ENCODE data around the gene ZAR1L. TPM values are rescaled to one million over a fixed set of nuclear protein-coding genes. Genes with fewer than 3 reads are reported as not detected.
"Not testable (repeated sequence)": the region's sequence is repeated elsewhere in the genome, so short reads cannot be mapped to it uniquely, and the experiment has no call there.

Gene ZAR1L, protein sequence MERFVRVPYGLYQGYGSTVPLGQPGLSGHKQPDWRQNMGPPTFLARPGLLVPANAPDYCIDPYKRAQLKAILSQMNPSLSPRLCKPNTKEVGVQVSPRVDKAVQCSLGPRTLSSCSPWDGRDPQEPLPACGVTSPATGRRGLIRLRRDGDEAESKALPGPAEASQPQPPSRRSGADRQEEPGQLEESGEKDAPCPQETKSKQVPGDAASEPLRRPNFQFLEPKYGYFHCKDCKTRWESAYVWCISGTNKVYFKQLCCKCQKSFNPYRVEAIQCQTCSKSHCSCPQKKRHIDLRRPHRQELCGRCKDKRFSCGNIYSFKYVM
- not detected for polyA plus RNA-seq (ENCODE audit: insufficient read length)

- peak; percentile 83 for DNase-seq (ENCODE audit: low read depth)
Measured at GRCh38 chr13:32315238-32316027, at the start of gene ZAR1L, which contains the start of gene BRCA2. Gene ZAR1L, minus strand, starts transcription at chr13:32315363. Its CDS starts 3,438 bp downstream, at chr13:32311925. Gene BRCA2, plus strand, starts transcription at chr13:32315508. Its CDS starts 953 bp downstream, at chr13:32316461.

- DNase-seq (ENCODE audit: low read depth) = no peak
Measured at GRCh38 chr13:32362574-32362973, 47.4 kb upstream of the ZAR1L start.

DNA sequence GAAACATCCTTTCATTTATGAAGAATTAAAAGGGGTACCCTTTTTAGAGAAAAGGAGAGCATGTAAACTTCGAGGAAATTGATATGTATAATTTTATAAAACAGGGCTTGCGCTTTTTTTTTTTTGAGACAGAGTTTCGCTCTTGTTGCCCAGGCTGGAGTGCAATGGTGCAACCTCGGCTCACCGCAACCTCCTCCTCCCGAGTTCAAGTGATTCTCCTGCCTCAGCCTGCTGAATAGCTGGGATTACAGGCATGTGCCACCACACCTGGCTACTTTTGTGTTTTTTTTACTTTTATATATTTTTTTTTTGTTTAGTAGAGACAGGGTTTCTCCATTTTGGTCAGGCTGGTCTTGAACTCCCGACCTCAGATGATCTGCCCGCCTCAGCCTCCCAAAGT, 40.8 kb upstream of the ZAR1L start:
- DNase-seq (ENCODE audit: low read depth) = not testable (repeated sequence)

DNA sequence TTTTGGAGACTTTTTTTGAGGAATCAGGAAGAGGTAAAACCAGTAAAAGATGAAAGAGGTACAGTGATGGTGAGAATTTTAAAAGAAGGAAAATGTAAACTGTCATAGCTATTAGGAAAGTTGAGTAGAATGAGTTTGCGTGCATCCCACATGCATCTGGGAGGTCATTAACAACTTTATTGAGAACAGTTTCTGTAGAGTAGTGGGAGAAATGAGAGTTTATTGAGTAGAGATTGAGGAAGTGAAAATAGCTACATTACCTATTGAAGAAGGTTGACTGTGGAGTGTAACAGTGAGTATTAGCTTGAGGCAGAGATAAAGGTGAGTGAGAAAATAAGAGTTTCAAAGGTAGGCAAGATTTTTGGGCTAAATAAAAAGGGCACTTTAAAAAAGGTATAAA, 38.9 kb upstream of the ZAR1L start:
- DNase-seq (ENCODE audit: low read depth) = no peak

GRCh38 chr13:32350839-32351441, 35.8 kb upstream of the ZAR1L start:
- DNase-seq (ENCODE audit: low read depth) = not testable (repeated sequence)

DNA sequence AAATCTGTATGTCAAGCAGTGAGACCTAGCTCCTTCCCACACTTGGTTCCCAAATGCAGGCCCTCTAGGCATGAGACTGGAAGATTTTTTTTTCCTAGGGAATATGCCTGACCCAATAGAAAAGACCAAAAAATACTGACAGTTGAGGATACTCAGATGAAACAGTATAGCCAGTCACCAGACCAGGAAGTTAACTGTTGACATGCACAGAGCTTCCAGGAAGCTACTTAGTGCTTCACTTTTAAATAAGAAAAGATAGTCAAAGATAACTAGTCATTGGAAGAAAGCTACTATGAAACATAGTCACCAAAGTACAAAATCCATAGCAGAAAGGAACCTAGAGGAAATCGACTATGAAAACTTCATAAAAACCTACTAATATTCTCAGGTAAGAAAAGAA, 32.5 kb upstream of the ZAR1L start:
- no peak for DNase-seq (ENCODE audit: low read depth)

GRCh38 chr13:32340914-32341313, 25.8 kb upstream of the ZAR1L start:
- no peak for DNase-seq (ENCODE audit: low read depth)

DNA sequence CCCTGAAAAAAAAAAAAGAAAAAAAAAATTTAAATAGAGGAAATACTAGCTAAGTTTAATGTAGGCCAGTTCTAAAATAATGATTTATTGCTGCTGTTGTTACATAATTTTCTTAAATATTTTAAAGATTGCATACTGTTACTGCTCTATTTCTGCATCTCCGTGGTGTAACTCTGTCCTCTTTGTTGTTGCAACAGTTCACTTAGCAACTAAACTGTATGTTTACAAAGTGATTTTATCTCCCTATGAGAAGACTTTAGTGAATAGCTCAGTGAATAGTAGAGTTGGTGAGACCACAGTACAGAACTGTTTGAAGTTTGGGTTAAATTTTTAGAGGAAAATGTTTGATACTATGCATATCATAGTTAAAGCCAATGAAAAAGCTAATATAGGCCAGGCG, 19.5 kb upstream of the ZAR1L start:
- DNase-seq (ENCODE audit: low read depth) = no peak

DNA sequence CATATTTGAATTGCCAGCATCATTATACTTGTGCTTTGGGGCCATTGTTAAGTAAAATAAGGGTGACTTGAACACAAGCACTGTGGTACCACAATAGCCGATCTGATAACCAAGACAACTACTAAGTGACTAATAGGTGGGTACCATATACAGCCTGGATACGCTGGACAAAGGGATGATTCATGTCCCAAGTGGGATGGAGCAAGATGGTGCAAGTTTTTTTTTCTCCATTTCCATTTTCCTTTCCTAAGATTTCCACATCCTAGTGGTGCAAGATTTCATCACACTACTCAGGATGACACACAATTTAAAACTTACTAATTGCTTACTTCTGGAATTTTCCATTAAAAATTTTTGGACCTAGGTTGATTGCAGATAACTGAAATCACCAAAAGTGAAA, 15.3 kb upstream of the ZAR1L start:
- DNase-seq (ENCODE audit: low read depth) = no peak

GRCh38 chr13:32323912-32324311, 8.7 kb upstream of the ZAR1L start:
- DNase-seq (ENCODE audit: low read depth) = no peak

GRCh38 chr13:32320528-32320927, 5.4 kb upstream of the ZAR1L start:
- no peak for DNase-seq (ENCODE audit: low read depth)

DNA sequence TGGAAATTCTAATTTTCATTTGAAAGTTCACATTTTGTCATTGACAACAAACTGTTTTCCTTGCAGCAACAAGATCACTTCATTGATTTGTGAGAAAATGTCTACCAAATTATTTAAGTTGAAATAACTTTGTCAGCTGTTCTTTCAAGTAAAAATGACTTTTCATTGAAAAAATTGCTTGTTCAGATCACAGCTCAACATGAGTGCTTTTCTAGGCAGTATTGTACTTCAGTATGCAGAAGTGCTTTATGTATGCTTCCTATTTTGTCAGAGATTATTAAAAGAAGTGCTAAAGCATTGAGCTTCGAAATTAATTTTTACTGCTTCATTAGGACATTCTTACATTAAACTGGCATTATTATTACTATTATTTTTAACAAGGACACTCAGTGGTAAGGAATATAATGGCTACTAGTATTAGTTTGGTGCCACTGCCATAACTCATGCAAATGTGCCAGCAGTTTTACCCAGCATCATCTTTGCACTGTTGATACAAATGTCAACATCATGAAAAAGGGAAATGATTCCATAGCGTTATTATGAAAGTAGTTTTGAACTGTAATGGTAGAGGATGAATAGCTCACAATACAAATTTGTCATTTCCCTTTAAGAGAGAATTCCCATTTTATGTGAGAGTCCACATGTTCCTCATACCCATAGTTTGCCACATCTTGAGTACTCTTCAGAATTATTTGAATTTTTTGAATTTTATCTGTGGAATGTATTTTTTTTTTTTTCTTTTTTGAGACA, 2.7 kb upstream of the ZAR1L start:
- DNase-seq (ENCODE audit: low read depth) = no peak

DNA sequence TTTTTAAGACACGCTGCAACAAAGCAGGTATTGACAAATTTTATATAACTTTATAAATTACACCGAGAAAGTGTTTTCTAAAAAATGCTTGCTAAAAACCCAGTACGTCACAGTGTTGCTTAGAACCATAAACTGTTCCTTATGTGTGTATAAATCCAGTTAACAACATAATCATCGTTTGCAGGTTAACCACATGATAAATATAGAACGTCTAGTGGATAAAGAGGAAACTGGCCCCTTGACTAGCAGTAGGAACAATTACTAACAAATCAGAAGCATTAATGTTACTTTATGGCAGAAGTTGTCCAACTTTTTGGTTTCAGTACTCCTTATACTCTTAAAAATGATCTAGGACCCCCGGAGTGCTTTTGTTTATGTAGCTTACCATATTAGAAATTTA, 1.3 kb upstream of the ZAR1L start:
- DNase-seq (ENCODE audit: low read depth) = no peak

DNA sequence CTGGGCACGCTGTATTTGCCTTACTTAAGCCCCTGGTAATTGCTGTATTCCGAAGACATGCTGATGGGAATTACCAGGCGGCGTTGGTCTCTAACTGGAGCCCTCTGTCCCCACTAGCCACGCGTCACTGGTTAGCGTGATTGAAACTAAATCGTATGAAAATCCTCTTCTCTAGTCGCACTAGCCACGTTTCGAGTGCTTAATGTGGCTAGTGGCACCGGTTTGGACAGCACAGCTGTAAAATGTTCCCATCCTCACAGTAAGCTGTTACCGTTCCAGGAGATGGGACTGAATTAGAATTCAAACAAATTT, 821 bp upstream of the ZAR1L start:
- DNase-seq (ENCODE audit: low read depth) = no peak

DNA sequence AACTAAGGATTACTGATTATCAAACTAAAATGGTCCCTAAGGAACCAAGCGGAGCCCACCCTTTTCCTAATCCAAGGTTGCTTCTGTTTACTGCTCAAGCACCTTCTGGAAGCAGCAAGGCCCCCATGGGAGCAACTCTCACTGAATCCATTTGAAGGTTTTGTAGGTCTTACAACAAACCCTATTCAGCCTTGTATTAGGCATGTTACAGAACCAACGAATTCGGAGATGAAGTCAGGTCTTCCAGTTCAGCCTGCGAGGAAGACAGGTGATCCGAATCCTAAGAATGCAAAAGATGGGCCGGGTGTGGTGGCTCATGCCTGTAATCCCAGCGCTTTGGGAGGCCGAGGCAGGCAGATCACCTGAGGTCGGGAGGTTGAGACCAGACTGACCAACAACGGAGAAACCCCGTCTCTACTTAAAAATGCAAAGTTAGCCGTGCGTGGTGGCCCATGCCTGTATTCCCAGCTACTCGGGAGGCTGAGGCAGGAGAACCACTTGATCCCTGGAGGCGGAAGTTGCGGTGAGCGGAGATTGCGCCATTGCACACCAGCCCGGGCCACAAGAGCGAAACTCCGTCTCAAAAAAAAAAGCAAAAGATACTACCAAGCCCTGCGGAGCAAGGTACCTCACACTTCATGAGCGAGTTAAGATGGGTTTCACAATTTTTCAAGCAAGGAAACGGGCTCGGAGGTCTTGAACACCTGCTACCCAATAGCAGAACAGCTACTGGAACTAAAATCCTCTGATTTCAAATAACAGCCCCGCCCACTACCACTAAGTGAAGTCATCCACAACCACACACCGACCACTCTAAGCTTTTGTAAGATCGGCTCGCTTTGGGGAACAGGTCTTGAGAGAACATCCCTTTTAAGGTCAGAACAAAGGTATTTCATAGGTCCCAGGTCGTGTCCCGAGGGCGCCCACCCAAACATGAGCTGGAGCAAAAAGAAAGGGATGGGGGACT, 609 bp downstream of the ZAR1L start:
- DNase-seq (ENCODE audit: low read depth) = peak; percentile 19

DNA sequence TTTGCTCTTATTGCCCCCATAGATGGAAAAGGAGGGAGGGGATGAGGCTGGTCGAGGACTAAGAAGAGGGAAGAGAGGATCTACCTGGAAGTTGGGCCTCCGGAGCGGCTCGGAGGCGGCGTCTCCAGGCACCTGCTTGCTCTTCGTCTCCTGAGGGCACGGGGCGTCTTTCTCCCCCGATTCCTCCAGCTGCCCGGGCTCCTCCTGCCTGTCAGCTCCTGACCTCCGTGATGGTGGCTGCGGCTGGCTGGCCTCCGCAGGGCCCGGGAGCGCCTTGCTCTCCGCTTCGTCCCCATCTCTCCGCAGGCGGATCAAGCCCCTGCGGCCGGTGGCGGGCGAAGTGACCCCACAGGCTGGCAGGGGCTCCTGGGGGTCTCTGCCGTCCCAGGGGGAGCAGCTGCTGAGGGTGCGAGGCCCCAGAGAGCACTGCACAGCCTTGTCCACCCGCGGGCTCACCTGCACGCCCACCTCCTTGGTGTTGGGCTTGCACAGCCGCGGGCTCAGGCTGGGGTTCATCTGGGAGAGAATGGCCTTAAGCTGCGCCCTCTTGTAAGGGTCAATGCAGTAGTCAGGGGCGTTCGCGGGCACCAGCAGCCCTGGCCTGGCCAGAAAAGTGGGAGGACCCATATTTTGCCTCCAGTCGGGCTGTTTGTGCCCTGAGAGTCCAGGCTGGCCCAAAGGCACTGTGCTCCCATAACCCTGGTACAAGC, 3.8 kb downstream of the ZAR1L start:
- DNase-seq (ENCODE audit: low read depth) = no peak

DNA sequence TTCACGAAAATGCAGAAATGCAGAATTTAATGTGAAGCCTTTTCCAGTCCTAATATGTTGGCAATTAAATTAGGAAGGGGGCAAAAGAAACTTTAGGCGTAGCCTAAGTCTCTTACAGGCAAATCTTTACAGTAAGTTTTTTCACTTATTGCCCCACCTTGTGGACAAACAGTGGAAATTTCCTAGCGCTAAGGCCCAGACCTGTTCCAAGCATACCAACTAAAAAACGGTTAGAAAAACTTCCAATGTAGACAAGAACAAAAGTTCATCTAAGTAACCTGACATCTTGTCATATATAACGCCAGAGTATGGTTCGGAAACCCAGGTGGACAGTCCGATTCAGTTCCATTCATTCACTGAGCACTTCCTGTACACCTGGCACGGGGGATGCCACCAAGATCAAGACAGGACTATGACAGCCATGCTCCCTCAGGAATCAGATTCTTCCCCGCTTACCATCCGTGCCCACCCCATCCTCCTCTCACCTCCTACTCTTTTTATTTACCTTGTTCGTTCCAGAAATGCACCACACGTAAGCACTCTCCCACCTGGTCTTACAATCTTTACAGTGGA, 4.9 kb downstream of the ZAR1L start:
- DNase-seq (ENCODE audit: low read depth) = peak; percentile 35

GRCh38 chr13:32309312-32310133, 5.6 kb downstream of the ZAR1L start:
- peak; percentile 26 for DNase-seq (ENCODE audit: low read depth)

GRCh38 chr13:32305646-32306045, 9.5 kb downstream of the ZAR1L start:
- DNase-seq (ENCODE audit: low read depth) = no peak
